GM12878 (cell line): ENCODE measurements around the gene OR51B4. TPM values are rescaled to one million over a fixed set of nuclear protein-coding genes. Genes with fewer than 3 reads are reported as not detected.

Experiments
- ATAC-seq: fragments of 200-7000 bp; cut with Tn5 transposase; 3 replicates; pipeline ENCODE4 v1.9.1; 2020; ENCODE audit warnings: mild to moderate bottlenecking, moderate library complexity
- BruUV-seq: library from RNA; stranded (reverse); fragments of 400-500 nt; replicated peaks from 2 replicates; lab custom pipeline; 2021; lab: Mats Ljungman, UMichigan
- CTCF ChIA-PET: fragments of 300-600 bp; sonication (Branson Sonifier 250); formaldehyde crosslinking; extraction: SDS; loops from one replicate; lab custom pipeline; 2021; ENCODE audit warnings: inconsistent platforms; lab: Yijun Ruan, JAX
- POLR2A ChIA-PET: fragments of 350-600 bp; formaldehyde crosslinking; extraction: SDS; loops from one replicate; lab custom pipeline; 2021; ENCODE audit warnings: inconsistent platforms; lab: Charles Lee
- RAD21 ChIA-PET: fragments of 300-600 bp; sonication (Branson Sonifier 250); formaldehyde crosslinking; loops from one replicate; lab custom pipeline; 2023; ENCODE audit warnings: antibody characterized with exemption; ENCODE audit not compliant: unreplicated experiment; lab: Charles Lee
- SMC1A ChIA-PET: fragments of 300-600 bp; sonication (Branson Sonifier 250); formaldehyde crosslinking; loops from one replicate; lab custom pipeline; 2023; ENCODE audit not compliant: unreplicated experiment, uncharacterized antibody; lab: Charles Lee
- DNase-seq: peaks from one replicate; pipeline ENCODE4 v3.0.0-alpha.2; 2011; ENCODE audit warnings: low read depth, low spot score
- FAIRE-seq: peaks from 3 replicates; lab custom pipeline; 2011; peaks lifted over from hg19 to GRCh38; lab: Jason Lieb, UNC
- H2AFZ ChIP-seq: 2 replicates; pipeline ENCODE4 v1.6.0; 2011; ENCODE audit warnings: low read depth, low read length, control low read depth; ENCODE audit not compliant: control insufficient read depth
- H3K27ac ChIP-seq: 2 replicates; pipeline ENCODE4 v1.5.1; 2011; ENCODE audit warnings: control low read depth; ENCODE audit not compliant: control insufficient read depth, insufficient read depth
- H3K27me3 ChIP-seq, 2 experiments: replicated peaks in 1 of 2; 2 replicates each; pipeline versions ENCODE4 v1.6.0 to v1.6.1; 2011; ENCODE audit warnings: low read length in 1 of 2; ENCODE audit not compliant: control insufficient read depth in 2 of 2, insufficient read depth in 2 of 2
- H3K36me3 ChIP-seq, 2 experiments: 2 replicates each; pipeline ENCODE4 v1.5.1; 2011; ENCODE audit warnings: low read length in 1 of 2; ENCODE audit not compliant: control insufficient read depth in 2 of 2, insufficient read depth in 2 of 2
- H3K4me1 ChIP-seq: 2 replicates; pipeline ENCODE4 v1.6.1; 2011; ENCODE audit warnings: mild to moderate bottlenecking, low read length, moderate library complexity, mixed read lengths; ENCODE audit not compliant: control insufficient read depth, insufficient read depth
- H3K4me2 ChIP-seq: 2 replicates; pipeline ENCODE4 v1.6.0; 2011; ENCODE audit warnings: control low read depth; ENCODE audit not compliant: control insufficient read depth, insufficient read depth
- H3K4me3 ChIP-seq: fragments of 200-600 bp; sonication (generic); 2 replicates; pipeline ENCODE4 v1.5.1; 2016
- H3K79me2 ChIP-seq: 2 replicates; pipeline ENCODE4 v1.6.0; 2011; ENCODE audit warnings: low read length; ENCODE audit not compliant: control insufficient read depth, insufficient read depth
- H3K9ac ChIP-seq: 2 replicates; pipeline ENCODE4 v1.8.0; 2011; ENCODE audit warnings: low read length, control low read depth, mixed read lengths; ENCODE audit not compliant: control insufficient read depth, insufficient read depth
- H3K9me3 ChIP-seq: replicated peaks from 3 replicates; pipeline ENCODE4 v1.5.1; 2011; ENCODE audit warnings: mild to moderate bottlenecking, low read length; ENCODE audit not compliant: control insufficient read depth, insufficient read depth
- H4K20me1 ChIP-seq: 2 replicates; pipeline ENCODE4 v1.6.0; 2011; ENCODE audit not compliant: control insufficient read depth, insufficient read depth
- ASH2L ChIP-seq: fragments of 300-600, 200-600 bp; sonication (generic); IDR thresholded peaks from 2 replicates; pipeline ENCODE4 v1.6.1; 2017; ENCODE audit warnings: low read depth, mild to moderate bottlenecking, borderline replicate concordance
- ESRRA ChIP-seq: IDR thresholded peaks from 2 replicates; pipeline ENCODE4 v1.6.1; 2012; ENCODE audit warnings: mild to moderate bottlenecking, low read length, improper control_type of control experiment
- HDAC6 ChIP-seq: fragments of 200-600 bp; sonication (generic); IDR thresholded peaks from one replicate; pipeline ENCODE4 v1.8.0; 2017; ENCODE audit warnings: antibody characterized with exemption; ENCODE audit not compliant: unreplicated experiment
- PAX5 ChIP-seq: IDR thresholded peaks from 2 replicates; pipeline ENCODE4 v1.6.1; 2011; ENCODE audit warnings: low read depth, low read length, borderline replicate concordance
- TCF12 ChIP-seq: IDR thresholded peaks from 2 replicates; pipeline ENCODE4 v1.6.1; 2011; ENCODE audit warnings: low read depth, mild to moderate bottlenecking, low read length
- YY1 ChIP-seq: IDR thresholded peaks from 2 replicates; pipeline ENCODE4 v1.6.1; 2011; ENCODE audit warnings: low read depth, mild to moderate bottlenecking, low read length
- WGBS: methylation state at CpG from one replicate; pipeline ENCODE4 v1.1.6; 2016; ENCODE audit warnings: low lambda C conversion rate; ENCODE audit not compliant: insufficient replicate concordance, insufficient coverage; ENCODE audit errors: missing lambda C conversion rate; 5-methylcytosine and 5-hydroxymethylcytosine counted together
- in situ Hi-C: fragments of 300-500 bp; cut with MboI; formaldehyde crosslinking; loops from 9 replicates; pipeline ENCODE4 v1.14.3; 2018; ENCODE audit warnings: mixed read lengths
- intact Hi-C: fragments of 100-400 bp; cut with micrococcal nuclease; formaldehyde crosslinking; loops from one replicate; pipeline ENCODE4 v1.14.2; 2022; ENCODE audit not compliant: unreplicated experiment
- polyA plus RNA-seq, 11 experiments: library from polyadenylated mRNA; depleted of rRNA in 4 of 11; unstranded in 6 of 11; stranded (reverse) in 5 of 11; fragments of >200 nt; fragmentation: Nextera tagmentation in 4 of 11; fragmentation: Illumina TruSeq in 1 of 11; extraction: Ambion mirVana in 4 of 11; extraction: Trizol in 1 of 11; gene quantifications; 1 replicate in 1 of 11; 2 replicates in 10 of 11; pipeline versions ENCODE4 v1.2.1 to v1.2.3, GENCODE V29; 2011 to 2016; ENCODE audit warnings: inconsistent platforms in 2 of 11, missing spikeins in 2 of 11, low read depth in 1 of 11
- total RNA-seq, 4 experiments: library from RNA; depleted of rRNA in 3 of 4; stranded (reverse); fragments of >200 nt in 3 of 4; fragmentation: Illumina TruSeq in 1 of 4; extraction: Trizol in 1 of 4; gene quantifications; 2 replicates each; pipeline versions ENCODE4 v1.2.1 to v1.2.3, GENCODE V29; 2013 to 2021
- TF ChIP-seq, protein P1 (sequence below): IDR thresholded peaks from 2 replicates; pipeline ENCODE4 v1.6.1; 2012; ENCODE audit warnings: low read depth, low read length, improper control_type of control experiment

The OR51B4 gene
- total and polyA plus RNA-seq, 10 of the 15 experiments (the other 5 are each of a cell fraction or from before 2014, with no cell fraction given), result 0.23 to 2.1 TPM; not detected in 8

DNA sequence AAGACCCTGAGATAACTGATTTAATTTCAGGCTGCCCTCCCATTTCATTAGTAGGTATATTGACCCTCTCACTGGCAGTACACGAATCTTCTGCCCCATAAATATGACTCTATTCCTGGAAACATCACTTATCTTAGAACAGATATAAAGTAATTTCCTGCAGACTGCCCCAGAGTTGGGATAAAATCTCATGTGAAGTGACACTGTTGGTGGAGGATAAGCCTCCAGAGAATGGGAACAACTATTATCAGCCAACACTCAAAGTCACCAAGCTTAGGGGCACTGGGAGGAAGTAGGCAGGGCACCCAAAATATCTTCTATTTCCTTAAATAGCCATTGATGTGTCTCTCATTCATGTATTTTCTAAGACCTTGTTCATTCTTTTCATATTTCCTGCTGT, 33.4 kb upstream of the OR51B4 start:
- TF ChIP-seq YY1 (no peak), TCF12 (no peak)
- no peak overlapping the region for H3K4me3 ChIP-seq
- DNase-seq (no peak), ATAC-seq (no peak), FAIRE-seq (no peak)
- ChIA-PET RAD21 (no interaction called here), CTCF (no interaction called here), SMC1A (no interaction called here), POLR2A (no interaction called here)
- H3K27ac ChIP-seq, result no peak overlapping the region
- H3K9ac ChIP-seq, result no peak overlapping the region
- no TSS peak for BruUV-seq
- no peaks in the 10 kb centered on the region for H3K9me3 ChIP-seq
- in situ Hi-C loops, result loop anchor here (25.0 kb wide), 1 partner anchor 1473 kb away; the partner anchor contains the start of gene STIM1
- no peaks in the 10 kb centered on the region for H3K4me1 ChIP-seq
- H3K36me3 ChIP-seq, result no peaks in the 10 kb centered on the region
- H3K4me2 ChIP-seq, result no peak overlapping the region
- intact Hi-C loops, result no loop called here
- no peaks in the 10 kb centered on the region for H4K20me1 ChIP-seq
- no peak overlapping the region for H2AFZ ChIP-seq
- H3K27me3 ChIP-seq, result no peaks in the 10 kb centered on the region
- no peaks in the 10 kb centered on the region for H3K79me2 ChIP-seq
- WGBS, result 0% methylated on average over 1 of the region's 1 CpG

DNA sequence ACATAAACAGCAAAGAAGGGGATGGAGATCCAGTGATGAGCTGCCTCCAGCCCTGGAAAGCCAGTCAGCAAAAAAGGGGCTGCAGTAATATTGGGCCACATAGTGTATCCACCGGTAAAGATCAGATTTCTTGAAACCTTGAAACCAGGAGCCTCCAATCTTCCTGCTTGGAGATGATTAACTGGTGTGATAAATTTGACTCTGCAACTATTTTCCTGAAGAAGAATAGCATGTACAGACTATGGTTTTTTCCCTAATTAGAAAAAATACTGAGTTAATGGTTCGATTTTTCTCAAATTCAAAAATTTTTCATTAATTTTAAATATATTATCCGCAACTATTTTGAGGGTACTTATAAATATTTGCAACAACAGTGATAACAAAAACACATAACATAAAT, 22.5 kb upstream of the OR51B4 start, which contains the start of gene OR51B2:
Gene OR51B2 (minus strand): TSS at position 101 of the 400 bp plus-strand sequence. CDS start 0 bp downstream, at position 101.
- WGBS, result 27% methylated on average over 3 of the region's 3 CpGs
- Histone ChIP-seq H3K27me3 (no peaks in the 10 kb centered on the region), H3K79me2 (no peaks in the 10 kb centered on the region), H4K20me1 (no peaks in the 10 kb centered on the region), H3K4me1 (no peaks in the 10 kb centered on the region), H3K4me3 (no peak within 1 kb of the TSS), H3K9me3 (no peaks in the 10 kb centered on the region), H3K4me2 (no peak within 1 kb of the TSS), H3K36me3 (no peaks in the 10 kb centered on the region), H3K9ac (no peak within 1 kb of the TSS), H3K27ac (no peak within 1 kb of the TSS), H2AFZ (no peak within 1 kb of the TSS)
- CTCF ChIA-PET, result no interaction called here
- no peak for TF ChIP-seq HDAC6
- no peak for TF ChIP-seq TCF12
- TF ChIP-seq, protein P1, sequence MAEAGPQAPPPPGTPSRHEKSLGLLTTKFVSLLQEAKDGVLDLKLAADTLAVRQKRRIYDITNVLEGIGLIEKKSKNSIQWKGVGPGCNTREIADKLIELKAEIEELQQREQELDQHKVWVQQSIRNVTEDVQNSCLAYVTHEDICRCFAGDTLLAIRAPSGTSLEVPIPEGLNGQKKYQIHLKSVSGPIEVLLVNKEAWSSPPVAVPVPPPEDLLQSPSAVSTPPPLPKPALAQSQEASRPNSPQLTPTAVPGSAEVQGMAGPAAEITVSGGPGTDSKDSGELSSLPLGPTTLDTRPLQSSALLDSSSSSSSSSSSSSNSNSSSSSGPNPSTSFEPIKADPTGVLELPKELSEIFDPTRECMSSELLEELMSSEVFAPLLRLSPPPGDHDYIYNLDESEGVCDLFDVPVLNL, result no peak
- TF ChIP-seq ASH2L, result no peak
- no peak for TF ChIP-seq PAX5
- TF ChIP-seq ESRRA, result no peak
- intact Hi-C loops (no loop called here), in situ Hi-C loops (no loop called here)
- POLR2A ChIA-PET, result no interaction called here
- BruUV-seq, result no TSS peak
- ATAC-seq, result no peak
- no peak for FAIRE-seq
- RAD21 ChIA-PET, result no interaction called here
- DNase-seq, result no peak
- SMC1A ChIA-PET, result no interaction called here
